GM21360 (cell line): ENCODE measurements around the gene AHCY.
"Not testable (repeated sequence)": the region's sequence is repeated elsewhere in the genome, so short reads cannot be mapped to it uniquely, and the experiment has no call there.

Experiments
- ATAC-seq: cut with Tn5 transposase; IDR thresholded peaks from one replicate; pipeline ENCODE4 v1.9.1; 2021; ENCODE audit warnings: mild to moderate bottlenecking, moderate library complexity; ENCODE audit not compliant: unreplicated experiment

AHCY gene

GRCh38 chr20:34262488-34263288 is 40.5 kb downstream of the AHCY start:
- ATAC-seq, result no peak

DNA sequence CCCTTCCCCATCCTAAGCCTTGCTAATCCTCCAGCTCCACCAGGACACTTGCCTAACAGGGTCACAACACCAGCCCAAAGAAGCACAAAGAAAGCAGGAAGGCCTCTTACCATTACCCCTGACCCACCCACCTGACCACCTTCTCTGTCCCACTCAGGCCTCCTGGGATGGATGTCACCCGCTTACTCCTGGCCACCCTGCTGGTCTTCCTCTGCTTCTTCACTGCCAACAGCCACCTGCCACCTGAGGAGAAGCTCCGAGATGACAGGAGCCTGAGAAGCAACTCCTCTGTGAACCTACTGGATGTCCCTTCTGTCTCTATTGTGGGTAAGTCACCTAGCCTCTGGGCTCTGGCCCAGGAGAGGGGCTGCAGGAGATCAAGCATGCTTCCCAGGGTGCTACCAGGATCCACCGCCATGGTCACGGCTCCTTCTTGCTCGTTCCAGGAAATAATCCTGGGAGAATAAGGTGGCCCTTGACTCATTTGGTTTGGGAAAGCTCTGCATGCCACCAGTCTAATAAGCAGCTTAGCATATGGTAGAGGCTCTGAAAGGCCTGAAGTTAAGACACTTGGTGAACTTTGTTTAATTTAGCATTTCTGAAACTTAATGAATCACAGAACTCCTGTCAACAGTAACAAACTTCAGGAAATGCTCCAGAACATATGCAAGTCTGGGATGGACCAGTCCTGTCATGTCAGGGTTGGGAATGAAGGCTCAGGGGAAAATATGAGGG is 42.8 kb downstream of the AHCY start:
- no peak for ATAC-seq

- ATAC-seq, result no peak
Observed at GRCh38 chr20:34256629-34257124, 46.5 kb downstream of the AHCY start.

GRCh38 chr20:34254979-34255378 is 48.2 kb downstream of the AHCY start:
- ATAC-seq, result no peak

DNA sequence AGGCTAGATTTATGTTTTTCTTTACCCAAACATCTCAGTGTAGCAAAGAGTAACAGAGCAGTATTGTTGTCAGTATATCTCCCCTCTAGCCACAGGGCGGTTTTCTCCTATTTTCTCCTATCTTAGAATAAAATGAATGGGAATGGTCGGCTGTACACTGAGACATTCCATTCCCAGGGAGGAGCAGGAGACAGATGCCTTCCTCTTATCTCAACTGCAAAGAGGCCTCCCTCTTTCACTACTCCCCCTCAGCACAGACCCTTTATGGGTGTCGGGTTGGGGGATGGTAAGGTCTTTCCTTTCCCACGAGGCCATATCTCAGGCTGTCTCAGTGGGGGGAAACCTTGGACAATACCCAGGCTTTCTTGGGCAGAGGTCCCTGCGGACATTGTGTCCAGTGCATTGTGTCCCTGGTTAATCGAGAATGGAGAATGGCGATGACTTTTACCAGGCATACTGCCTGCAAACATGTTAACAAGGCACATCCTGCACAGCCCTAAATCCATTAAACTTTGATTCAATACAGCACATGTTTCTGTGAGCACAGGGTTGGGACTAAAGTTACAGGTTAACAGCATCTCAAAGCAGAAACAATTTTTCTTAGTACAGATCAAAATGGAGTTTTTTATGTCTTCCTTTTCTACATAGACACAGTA is 50.6 kb downstream of the AHCY start:
- not testable (repeated sequence) for ATAC-seq

DNA sequence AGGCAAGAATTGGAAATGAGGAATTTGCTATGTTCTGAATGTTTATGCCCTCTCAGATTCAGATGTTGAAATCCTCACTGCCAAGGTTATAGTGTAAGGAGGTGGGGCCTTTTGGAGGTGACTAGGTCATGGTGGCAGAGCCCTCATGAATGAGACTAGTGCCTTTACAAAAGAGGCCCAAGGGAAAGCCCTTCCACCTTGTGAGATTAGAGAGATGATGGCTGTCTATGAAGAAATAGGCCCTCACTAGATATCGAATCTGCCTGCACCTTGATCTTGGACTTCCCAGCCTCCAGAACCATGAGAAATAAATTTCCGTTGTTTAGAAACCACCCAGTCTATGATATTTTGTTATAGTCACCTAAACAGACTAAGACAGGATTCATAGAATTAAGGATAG is 51.5 kb downstream of the AHCY start:
- ATAC-seq, result no peak

- ATAC-seq, result no peak
Observed at GRCh38 chr20:34250005-34250404, 53.1 kb downstream of the AHCY start.

DNA sequence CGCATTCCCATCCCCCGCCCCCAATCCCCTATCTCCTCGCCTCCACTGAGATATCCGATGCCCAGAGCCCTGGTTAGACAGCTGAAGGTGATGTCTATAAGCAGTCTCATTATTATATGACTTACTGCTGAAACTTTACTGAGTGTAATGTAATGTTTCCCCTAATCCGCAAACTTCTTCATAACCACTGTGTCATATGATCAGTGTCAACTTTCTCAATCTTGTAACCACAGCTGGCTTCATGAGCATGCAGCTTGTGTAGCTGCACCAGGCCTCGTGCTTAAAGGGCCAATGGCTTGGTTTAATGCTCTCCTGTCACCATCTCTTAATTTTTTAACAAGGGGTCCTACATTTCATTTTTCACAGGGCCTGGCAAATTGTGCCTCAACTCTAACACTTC is 53.9 kb downstream of the AHCY start:
- ATAC-seq, result no peak

DNA sequence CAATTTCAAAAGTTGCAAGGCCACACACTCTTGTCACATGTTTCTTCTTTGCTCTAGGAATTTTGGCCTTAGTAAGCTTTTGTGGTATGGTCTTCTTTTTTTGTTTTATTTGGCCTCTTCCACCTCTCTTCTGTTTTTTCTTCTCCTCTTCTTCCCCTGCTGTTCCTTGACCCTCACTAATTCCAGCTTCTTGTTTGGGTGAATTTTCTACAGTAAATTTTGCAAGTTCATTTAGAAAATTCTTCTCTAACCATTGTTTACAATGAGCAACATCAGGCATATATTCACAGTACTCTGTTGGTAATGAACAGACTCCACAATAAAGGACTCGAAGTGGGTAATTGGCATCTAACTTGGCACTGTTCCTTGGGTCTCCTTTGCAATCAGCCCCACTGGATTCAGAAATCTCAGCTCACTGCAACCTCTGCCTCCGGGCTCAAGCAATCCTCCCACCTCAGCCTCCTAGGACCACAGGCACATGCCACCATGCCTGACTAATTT is 57.0 kb downstream of the AHCY start:
- no peak for ATAC-seq

GRCh38 chr20:34243377-34243776 is 59.8 kb downstream of the AHCY start:
- no peak for ATAC-seq

DNA sequence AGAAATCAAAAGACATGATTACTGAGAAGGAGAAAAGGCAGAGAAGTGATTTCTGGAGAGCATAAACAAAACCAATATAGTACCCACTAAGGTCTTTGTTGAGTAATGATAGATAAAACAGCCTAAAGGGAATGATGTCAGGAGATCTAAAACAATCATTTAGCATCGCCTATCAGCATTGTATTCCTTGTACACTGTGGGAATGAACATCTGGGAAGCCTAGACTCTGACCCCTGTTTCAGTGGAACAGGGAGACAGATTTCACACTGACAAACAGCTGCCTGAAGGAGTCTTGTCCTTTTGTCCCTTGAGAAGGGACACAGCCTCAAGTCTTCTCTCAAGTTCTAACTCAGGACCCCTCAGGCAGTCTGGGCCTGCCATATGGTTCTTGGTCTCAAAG is 60.3 kb downstream of the AHCY start:
- ATAC-seq, result no peak

DNA sequence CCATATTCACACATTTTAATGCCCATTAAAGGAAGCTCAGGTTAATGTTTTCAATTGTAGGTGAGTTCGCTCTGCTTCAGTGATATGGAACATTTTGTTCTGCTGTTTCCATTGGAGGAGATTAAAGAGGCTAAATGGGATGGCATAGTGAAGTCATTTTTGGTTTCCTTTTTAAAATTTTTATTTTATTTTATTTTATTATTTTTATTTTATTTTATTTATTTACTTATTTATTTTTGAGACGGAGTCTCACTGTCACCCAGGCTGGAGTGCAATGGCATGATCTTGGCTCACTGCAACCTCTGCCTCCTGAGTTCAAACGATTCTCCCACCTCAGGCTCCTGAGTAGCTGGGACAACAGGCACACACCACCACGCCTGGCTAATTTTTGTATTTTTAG is 61.1 kb downstream of the AHCY start:
- ATAC-seq, result not testable (repeated sequence)

- ATAC-seq, result no peak
Observed at GRCh38 chr20:34240693-34241615, 62.2 kb downstream of the AHCY start, which contains the start of gene ASIP. ASIP (plus strand) TSS chr20:34241423; CDS start chr20:34260375, 18,952 bp downstream.

GRCh38 chr20:34240121-34240520 is 63.0 kb downstream of the AHCY start:
- ATAC-seq, result no peak

DNA sequence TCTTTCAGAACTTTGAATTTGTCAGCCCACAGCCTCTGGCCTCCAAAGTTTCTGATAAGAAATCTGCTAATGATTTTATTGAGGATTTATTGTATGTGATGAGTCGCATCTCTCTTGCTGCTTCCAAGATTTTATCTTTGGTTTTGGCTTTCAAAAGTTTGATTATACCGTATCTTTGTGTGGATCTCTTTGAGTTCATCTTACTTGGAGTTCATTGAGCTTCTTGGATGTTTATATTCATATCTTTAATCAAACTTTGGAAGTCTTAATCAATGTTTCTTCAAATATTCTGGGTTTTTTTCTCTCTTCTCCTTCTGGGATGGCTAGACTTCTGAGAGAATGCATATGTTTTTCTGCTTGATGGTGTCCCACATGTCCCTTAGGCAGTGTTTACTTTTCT is 65.2 kb downstream of the AHCY start:
- ATAC-seq, result no peak

- ATAC-seq, result no peak
Observed at GRCh38 chr20:34235875-34236274, 67.3 kb downstream of the AHCY start.

GRCh38 chr20:34233687-34234086 is 69.5 kb downstream of the AHCY start:
- ATAC-seq, result no peak

DNA sequence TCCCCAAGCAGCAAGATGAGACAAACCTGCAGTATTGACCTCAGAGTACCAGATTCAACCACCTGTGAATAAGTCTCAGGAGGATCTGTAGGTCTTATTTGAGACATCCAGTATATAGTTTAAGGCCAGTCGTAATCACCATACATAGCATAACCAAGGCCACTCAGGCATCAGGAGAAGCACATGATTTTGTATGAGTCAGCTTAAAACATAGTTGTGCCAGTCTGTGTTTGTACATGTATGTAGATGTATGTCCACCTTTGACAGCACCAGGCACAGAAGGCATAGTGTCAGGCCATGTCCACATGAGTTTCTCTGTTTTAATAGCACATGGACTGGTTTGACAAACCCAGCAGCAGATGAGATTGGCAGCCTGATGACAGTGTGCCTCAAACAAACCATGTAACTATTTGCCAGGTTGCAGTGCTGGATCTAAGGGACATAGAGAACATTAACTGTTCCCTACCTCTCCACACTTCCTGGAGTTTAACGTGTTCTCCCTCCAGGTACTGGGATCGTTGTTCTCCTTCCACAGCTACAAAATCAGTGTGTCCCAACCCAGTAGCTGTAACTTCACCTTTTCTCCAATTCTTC is 70.6 kb downstream of the AHCY start:
- no peak for ATAC-seq

- ATAC-seq, result no peak
Observed at GRCh38 chr20:34231634-34232033, 71.5 kb downstream of the AHCY start.
